Thyroid gland (tissue), 4 donors: ENCODE data around the gene GALNT15.

Source experiments
- CTCF ChIP-seq, 6 experiments: fragments of 200-600 bp in 3 of 6; fragments of 450-650 bp in 3 of 6; sonication (generic) in 3 of 6; IDR thresholded peaks; one replicate each; pipeline ENCODE4 v1.5.1; 2016 to 2019; ENCODE audit warnings: antibody characterized with exemption in 6 of 6, mild to moderate bottlenecking in 2 of 6, inconsistent platforms in 1 of 6, moderate library complexity in 1 of 6
- POLR2A ChIP-seq, 2 donors: fragments of 450-650 bp; IDR thresholded peaks; one replicate each; pipeline ENCODE4 v1.6.1; 2017; ENCODE audit warnings: antibody characterized with exemption in 2 of 2, mild to moderate bottlenecking in 2 of 2, moderate library complexity in 1 of 2

- no peak for TF ChIP-seq CTCF (IDR thresholded peaks at IDR 0.05)
- TF ChIP-seq POLR2A (IDR thresholded peaks at IDR 0.05), result no peak
Measured at GRCh38 chr3:16150285-16150684, 24.2 kb upstream of the GALNT15 start.
